GM12864 (cell line): ENCODE measurements around the gene INSC.
A peak's percentile ranks its signal among the peaks of the same experiment; 100 is the strongest.

Experiments used
- DNase-seq: peaks from one replicate; pipeline ENCODE4 v3.0.0-alpha.2; 2011; ENCODE audit warnings: low read depth
- H3K4me3 ChIP-seq: 2 replicates; pipeline ENCODE4 v1.5.1; 2011; ENCODE audit warnings: mild to moderate bottlenecking, low read depth, low read length, control low read depth
- CTCF ChIP-seq: IDR thresholded peaks from 2 replicates; pipeline ENCODE4 v1.5.1; 2011; ENCODE audit warnings: low read depth, mild to moderate bottlenecking, moderate library complexity, low read length, control low read depth, inconsistent platforms; ENCODE audit errors: missing control alignments

The INSC gene

DNA sequence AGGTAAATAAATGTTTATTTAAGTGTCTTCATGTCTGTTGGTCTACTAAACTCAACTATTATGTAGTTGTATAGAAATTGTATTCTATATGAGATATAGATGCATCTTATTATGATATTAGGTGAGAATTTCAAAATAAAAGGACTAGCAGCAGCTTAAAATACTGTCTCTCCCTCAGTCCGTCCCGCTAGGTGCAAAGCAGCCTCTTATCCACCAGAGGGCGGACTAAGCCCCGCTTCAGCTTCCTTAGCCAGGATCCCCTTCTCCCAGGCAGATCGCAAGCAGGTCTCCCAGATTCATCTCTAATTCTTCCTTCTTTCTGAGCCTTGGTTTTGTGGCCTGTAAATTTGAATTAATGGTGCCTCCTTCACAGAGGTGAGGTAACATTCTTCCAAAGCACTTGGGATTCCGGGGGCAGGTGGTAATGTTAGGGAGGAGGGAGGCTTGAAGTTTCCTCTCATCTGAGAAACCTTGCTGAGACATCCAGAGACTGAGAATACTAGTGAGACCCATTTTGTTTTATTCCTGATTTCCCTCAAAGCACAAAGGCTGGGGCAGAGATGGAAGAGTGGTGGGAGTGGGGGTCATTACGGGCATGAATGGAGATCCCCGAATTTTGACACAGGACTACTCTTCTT, 13.5 kb upstream of the INSC start:
- TF ChIP-seq CTCF = peak; percentile 91
- no peak overlapping the region for H3K4me3 ChIP-seq
- no peak for DNase-seq

GRCh38 chr11:15104166-15104565, 10.6 kb upstream of the INSC start:
- no peak for TF ChIP-seq CTCF

GRCh38 chr11:15106201-15106965, 8.3 kb upstream of the INSC start:
- no peak for DNase-seq
- TF ChIP-seq CTCF = no peak

More at GRCh38 chr11:15104166-15104565, 10.6 kb upstream of the INSC start:
- H3K4me3 ChIP-seq = no peak overlapping the region
- DNase-seq = no peak

GRCh38 chr11:15107730-15108515, 6.8 kb upstream of the INSC start:
- peak; percentile 29 for DNase-seq

More at GRCh38 chr11:15106201-15106965, 8.3 kb upstream of the INSC start:
- no peak overlapping the region for H3K4me3 ChIP-seq

GRCh38 chr11:15108592-15109130, 6.1 kb upstream of the INSC start:
- H3K4me3 ChIP-seq = no peak overlapping the region
- no peak for DNase-seq
- TF ChIP-seq CTCF = no peak

More at GRCh38 chr11:15107730-15108515, 6.8 kb upstream of the INSC start:
- no peak for TF ChIP-seq CTCF
- no peak overlapping the region for H3K4me3 ChIP-seq

- no peak for TF ChIP-seq CTCF
- no peak for DNase-seq
- H3K4me3 ChIP-seq = no peak overlapping the region
Measured at GRCh38 chr11:15109602-15110001, 5.1 kb upstream of the INSC start.
